ENCODE results near the gene ARHGAP6.
"Not testable (repeated sequence)": the region's sequence is repeated elsewhere in the genome, so short reads cannot be mapped to it uniquely, and the experiment has no call there.

Gene ARHGAP6

DNA sequence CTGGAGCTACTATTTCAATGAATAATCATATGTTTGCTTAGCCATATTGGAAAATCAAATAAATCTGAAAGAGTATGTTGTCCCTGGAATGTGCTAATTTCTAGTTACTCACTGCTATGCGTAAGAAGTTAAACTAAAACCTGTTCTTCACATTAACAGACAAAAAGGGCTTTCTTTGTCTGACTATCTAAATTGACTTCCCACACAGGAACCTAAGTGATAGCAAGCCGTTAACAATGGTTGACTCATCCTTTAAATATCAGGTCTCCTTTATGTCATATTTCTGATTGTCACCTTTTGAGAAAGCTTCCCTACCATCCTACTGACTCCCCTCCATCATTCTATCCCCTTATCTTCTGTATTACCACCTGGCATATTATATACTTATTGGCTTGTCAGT, 291.1 kb downstream of the ARHGAP6 start:
- Histone ChIP-seq H3K27me3 (ENCODE audit: control insufficient read depth in 1 of 2, insufficient read depth in 2 of 2, low read length in 2 of 2) (no peaks in the 10 kb centered on the region), H3K36me3 (ENCODE audit: control insufficient read depth in 2 of 2, insufficient read depth in 2 of 2, low read length in 2 of 2) (no peaks in the 10 kb centered on the region), H3K4me1 (ENCODE audit: control insufficient read depth, insufficient read depth, low read length) (no peaks in the 10 kb centered on the region), H3K9me3 (ENCODE audit: control insufficient read depth in 2 of 2, low read length in 2 of 2) (no peaks in the 10 kb centered on the region), H3K27ac (ENCODE audit: low read length) (no peak overlapping the region), H3K4me3 (ENCODE audit: low read length in 2 of 2) (no peak overlapping the region), H3K9ac (ENCODE audit: low read length in 2 of 2) (no peak overlapping the region)

DNA sequence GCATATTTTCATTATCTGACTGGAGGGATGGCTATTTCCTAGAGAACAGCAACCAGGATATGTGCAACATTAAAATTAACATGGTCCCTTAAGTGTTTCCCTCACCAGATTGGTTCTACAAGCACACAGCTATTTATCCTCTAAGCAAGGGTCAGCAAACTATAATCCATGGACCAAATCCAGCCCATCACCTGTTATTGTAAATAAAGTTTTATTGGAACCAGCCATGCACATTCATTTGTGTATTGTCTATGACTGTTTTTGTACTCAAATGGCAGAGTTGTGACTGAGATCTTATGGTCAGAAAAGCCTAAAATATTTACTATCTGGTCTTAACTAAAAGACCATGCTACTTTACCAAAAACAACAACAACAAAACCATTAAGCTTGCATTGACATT, 294.6 kb downstream of the ARHGAP6 start:
- Histone ChIP-seq H3K9ac (ENCODE audit: low read length in 2 of 2) (no peak overlapping the region), H3K27me3 (ENCODE audit: control insufficient read depth in 1 of 2, insufficient read depth in 2 of 2, low read length in 2 of 2) (no peaks in the 10 kb centered on the region), H3K4me3 (ENCODE audit: low read length in 2 of 2) (no peak overlapping the region), H3K27ac (ENCODE audit: low read length) (no peak overlapping the region), H3K9me3 (ENCODE audit: control insufficient read depth in 2 of 2, low read length in 2 of 2) (no peaks in the 10 kb centered on the region), H3K36me3 (ENCODE audit: control insufficient read depth in 2 of 2, insufficient read depth in 2 of 2, low read length in 2 of 2) (no peaks in the 10 kb centered on the region), H3K4me1 (ENCODE audit: control insufficient read depth, insufficient read depth, low read length) (no peaks in the 10 kb centered on the region)

DNA sequence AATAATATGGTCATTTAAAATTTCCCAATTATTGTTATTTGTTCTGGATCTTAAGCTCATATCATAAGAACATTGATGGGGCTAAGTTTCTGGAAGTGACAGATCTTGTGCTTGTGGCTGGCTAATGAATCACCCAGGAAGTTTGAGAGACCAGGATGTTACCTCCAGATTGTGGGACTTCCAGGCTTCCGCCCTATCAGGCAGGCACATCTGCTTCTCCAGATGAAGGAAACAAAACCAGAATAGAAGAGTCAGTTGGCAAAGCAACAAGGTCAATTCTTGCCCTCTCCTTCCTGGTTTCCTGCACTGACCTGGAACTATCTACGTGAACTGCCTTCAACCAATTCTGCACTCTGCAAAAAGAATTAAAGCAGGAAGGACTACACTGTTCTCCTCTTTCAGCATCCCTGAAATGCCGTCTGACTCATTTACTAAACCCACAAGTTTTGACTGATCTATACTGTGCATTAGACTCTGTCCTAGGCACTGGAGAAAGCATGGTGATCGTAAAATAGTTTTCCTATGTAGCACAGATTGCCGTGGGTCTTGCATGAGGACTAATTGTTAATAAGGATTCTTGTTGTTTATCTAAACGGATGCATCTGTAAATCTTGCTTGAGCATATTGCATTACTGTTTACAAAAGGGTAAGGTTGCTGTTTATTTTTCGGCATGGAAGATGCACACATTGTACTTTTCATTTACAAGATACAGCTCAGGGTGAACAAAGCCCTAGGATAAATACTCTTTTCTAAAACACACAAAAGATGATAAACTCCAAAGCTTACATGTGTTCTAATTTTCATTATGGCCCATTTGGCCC, 297.9 kb downstream of the ARHGAP6 start:
- Histone ChIP-seq H3K9ac (ENCODE audit: low read length in 2 of 2) (no peak overlapping the region), H3K27me3 (ENCODE audit: control insufficient read depth in 1 of 2, insufficient read depth in 2 of 2, low read length in 2 of 2) (no peaks in the 10 kb centered on the region), H3K9me3 (ENCODE audit: control insufficient read depth in 2 of 2, low read length in 2 of 2) (peaks cover 0 to 3% of the 10 kb centered on the region in 2 donors), H3K4me1 (ENCODE audit: control insufficient read depth, insufficient read depth, low read length) (no peaks in the 10 kb centered on the region), H3K4me3 (ENCODE audit: low read length in 2 of 2) (no peak overlapping the region), H3K36me3 (ENCODE audit: control insufficient read depth in 2 of 2, insufficient read depth in 2 of 2, low read length in 2 of 2) (no peaks in the 10 kb centered on the region), H3K27ac (ENCODE audit: low read length) (no peak overlapping the region)

DNA sequence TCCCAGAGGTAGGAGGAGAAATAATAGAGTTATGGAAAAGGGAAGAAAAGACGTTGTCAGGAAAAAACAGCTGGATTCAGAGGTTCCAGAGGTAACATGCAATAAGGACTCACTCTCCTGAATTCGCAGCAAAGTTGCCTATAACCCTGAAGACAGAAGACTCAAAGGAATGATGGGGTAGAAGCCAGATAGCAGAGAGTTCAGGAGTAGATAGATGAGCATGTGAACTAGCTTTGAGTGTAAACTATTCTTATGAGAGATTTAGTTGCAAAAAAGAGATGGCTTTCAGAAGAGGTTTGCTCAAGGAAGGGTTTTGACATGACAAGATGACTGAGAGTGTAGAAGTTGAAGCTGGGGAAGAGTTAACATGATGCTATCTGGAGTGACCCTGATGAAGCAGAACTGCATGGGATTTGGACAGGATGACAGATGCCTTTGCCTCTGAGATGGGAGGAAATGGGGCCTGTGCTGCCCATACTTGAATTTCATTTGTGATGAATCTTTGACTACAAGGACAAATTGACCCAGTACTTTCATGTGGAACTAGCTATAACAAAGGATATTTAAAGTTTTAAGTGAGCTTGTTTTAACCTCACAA, 298.6 kb downstream of the ARHGAP6 start:
- no peak overlapping the region for H3K9ac ChIP-seq (ENCODE audit: low read length in 2 of 2)
- no peaks in the 10 kb centered on the region for H3K4me1 ChIP-seq (ENCODE audit: control insufficient read depth, insufficient read depth, low read length)
- H3K4me3 ChIP-seq (ENCODE audit: low read length in 2 of 2): no peak overlapping the region
- H3K27ac ChIP-seq (ENCODE audit: low read length): no peak overlapping the region
- no peaks in the 10 kb centered on the region for H3K27me3 ChIP-seq (ENCODE audit: control insufficient read depth in 1 of 2, insufficient read depth in 2 of 2, low read length in 2 of 2)
- peaks cover 0 to 3% of the 10 kb centered on the region in 2 donors for H3K9me3 ChIP-seq (ENCODE audit: control insufficient read depth in 2 of 2, low read length in 2 of 2)
- H3K36me3 ChIP-seq (ENCODE audit: control insufficient read depth in 2 of 2, insufficient read depth in 2 of 2, low read length in 2 of 2): no peaks in the 10 kb centered on the region

DNA sequence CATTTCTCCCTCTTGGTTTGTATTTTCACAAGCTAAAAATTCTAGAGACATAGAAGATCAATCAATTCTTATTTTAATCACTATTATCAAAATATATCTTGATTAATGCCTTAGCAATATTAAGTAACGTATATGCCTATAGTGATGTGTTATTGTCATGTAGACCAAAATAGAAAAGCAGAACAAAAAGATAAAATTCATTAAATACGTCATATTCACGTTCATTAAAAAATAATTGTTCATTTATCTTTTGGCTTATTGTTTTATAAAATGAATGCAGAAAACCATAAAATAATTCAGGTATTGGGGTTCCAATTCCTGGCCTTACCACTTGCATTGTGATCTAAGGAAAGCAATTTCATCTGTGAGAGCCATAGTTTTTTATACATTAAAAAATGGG, 300.3 kb downstream of the ARHGAP6 start:
- H3K9ac ChIP-seq (ENCODE audit: low read length in 2 of 2): no peak overlapping the region
- H3K9me3 ChIP-seq (ENCODE audit: control insufficient read depth in 2 of 2, low read length in 2 of 2): peaks cover 0 to 3% of the 10 kb centered on the region in 2 donors
- H3K4me3 ChIP-seq (ENCODE audit: low read length in 2 of 2): no peak overlapping the region
- H3K4me1 ChIP-seq (ENCODE audit: control insufficient read depth, insufficient read depth, low read length): no peaks in the 10 kb centered on the region
- no peaks in the 10 kb centered on the region for H3K36me3 ChIP-seq (ENCODE audit: control insufficient read depth in 2 of 2, insufficient read depth in 2 of 2, low read length in 2 of 2)
- H3K27ac ChIP-seq (ENCODE audit: low read length): no peak overlapping the region
- H3K27me3 ChIP-seq (ENCODE audit: control insufficient read depth in 1 of 2, insufficient read depth in 2 of 2, low read length in 2 of 2): no peaks in the 10 kb centered on the region

DNA sequence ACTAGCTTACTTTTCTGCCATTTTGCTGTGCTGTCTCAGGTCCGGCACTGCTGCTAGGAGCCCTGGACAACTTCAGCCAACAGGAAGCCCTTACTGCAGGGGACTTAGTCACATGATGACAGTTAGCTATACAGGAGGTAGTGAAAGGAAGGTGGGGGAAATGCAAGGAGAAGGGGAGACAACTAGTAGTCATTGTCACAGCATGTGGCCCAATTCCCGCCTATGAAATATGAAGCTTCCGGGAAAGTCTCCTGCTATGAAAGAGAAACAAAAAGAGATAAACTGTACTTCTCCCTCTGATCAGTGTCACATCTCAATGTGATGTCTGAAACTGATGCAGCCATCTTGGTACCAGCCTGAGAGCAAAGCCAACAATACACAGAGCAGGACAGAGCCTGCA, 300.9 kb downstream of the ARHGAP6 start:
- H3K27me3 ChIP-seq (ENCODE audit: control insufficient read depth in 1 of 2, insufficient read depth in 2 of 2, low read length in 2 of 2): no peaks in the 10 kb centered on the region
- H3K4me1 ChIP-seq (ENCODE audit: control insufficient read depth, insufficient read depth, low read length): no peaks in the 10 kb centered on the region
- H3K4me3 ChIP-seq (ENCODE audit: low read length in 2 of 2): no peak overlapping the region
- H3K9me3 ChIP-seq (ENCODE audit: control insufficient read depth in 2 of 2, low read length in 2 of 2): peaks cover 0 to 3% of the 10 kb centered on the region in 2 donors
- H3K9ac ChIP-seq (ENCODE audit: low read length in 2 of 2): no peak overlapping the region
- no peaks in the 10 kb centered on the region for H3K36me3 ChIP-seq (ENCODE audit: control insufficient read depth in 2 of 2, insufficient read depth in 2 of 2, low read length in 2 of 2)
- H3K27ac ChIP-seq (ENCODE audit: low read length): no peak overlapping the region

DNA sequence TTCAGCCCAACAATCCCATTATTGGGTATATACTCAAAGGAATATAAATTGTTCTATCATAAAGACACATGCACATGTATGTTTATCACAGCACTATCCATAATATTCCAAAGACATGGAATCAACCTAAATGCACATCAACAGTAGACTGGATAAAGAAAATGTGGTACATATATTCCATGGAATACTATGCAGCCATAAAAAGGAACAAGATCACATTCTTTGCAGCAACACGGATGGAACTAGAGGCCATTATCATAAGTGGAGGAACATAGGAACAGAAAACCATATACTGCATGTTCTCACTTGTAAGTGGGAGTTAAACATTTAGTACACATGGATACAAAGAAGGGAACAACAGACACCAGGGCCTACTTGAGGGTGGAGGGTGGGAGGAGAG, 301.9 kb downstream of the ARHGAP6 start:
- H3K9ac ChIP-seq (ENCODE audit: low read length in 2 of 2); H3K9me3 ChIP-seq (ENCODE audit: control insufficient read depth in 2 of 2, low read length in 2 of 2); H3K4me1 ChIP-seq (ENCODE audit: control insufficient read depth, insufficient read depth, low read length); H3K36me3 ChIP-seq (ENCODE audit: control insufficient read depth in 2 of 2, insufficient read depth in 2 of 2, low read length in 2 of 2); H3K27ac ChIP-seq (ENCODE audit: low read length); H3K4me3 ChIP-seq (ENCODE audit: low read length in 2 of 2); H3K27me3 ChIP-seq (ENCODE audit: control insufficient read depth in 1 of 2, insufficient read depth in 2 of 2, low read length in 2 of 2): not testable (repeated sequence)

DNA sequence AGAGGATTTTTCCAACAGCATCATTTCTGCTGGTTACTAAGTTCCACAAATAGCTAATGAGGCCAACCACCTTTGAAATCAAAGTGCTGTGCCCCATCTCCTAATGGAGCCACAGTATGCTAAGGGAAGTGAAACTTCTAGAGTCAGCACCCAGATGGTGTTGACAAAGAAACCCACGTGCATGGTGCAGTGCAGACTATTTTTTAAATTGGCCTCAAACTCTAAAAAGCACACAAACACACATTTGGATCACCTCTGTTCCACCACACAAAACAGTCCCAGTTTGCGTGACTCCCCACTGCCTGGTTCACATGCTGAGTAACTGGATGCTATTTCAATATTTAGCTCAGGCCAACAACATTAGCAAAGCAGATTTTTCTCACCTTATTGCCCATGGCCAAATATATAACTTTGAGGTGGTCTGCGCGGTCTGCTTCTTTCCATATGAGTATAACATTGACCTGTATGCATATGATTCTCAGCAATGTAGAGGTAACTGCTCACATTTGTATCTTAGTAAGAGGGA, 302.6 kb downstream of the ARHGAP6 start:
- no peaks in the 10 kb centered on the region for H3K36me3 ChIP-seq (ENCODE audit: control insufficient read depth in 2 of 2, insufficient read depth in 2 of 2, low read length in 2 of 2)
- peaks cover 0 to 3% of the 10 kb centered on the region in 2 donors for H3K9me3 ChIP-seq (ENCODE audit: control insufficient read depth in 2 of 2, low read length in 2 of 2)
- H3K27ac ChIP-seq (ENCODE audit: low read length): no peak overlapping the region
- H3K4me3 ChIP-seq (ENCODE audit: low read length in 2 of 2): no peak overlapping the region
- no peaks in the 10 kb centered on the region for H3K4me1 ChIP-seq (ENCODE audit: control insufficient read depth, insufficient read depth, low read length)
- H3K27me3 ChIP-seq (ENCODE audit: control insufficient read depth in 1 of 2, insufficient read depth in 2 of 2, low read length in 2 of 2): no peaks in the 10 kb centered on the region
- H3K9ac ChIP-seq (ENCODE audit: low read length in 2 of 2): no peak overlapping the region

DNA sequence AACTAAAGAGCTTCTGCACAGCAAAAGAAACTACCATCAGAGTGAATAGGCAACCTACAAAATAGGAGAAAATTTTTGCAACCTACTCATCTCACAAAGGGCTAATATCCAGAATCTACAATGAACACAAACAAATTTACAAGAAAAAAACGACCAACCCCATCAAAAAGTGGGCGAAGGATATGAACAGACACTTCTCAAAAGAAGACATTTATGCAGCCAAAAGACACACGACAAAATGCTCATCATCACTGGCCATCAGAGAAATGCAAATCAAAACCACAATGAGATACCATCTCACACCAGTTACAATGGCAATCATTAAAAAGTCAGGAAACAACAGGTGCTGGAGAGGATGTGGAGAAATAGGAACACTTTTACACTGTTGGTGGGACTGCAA, 304.1 kb downstream of the ARHGAP6 start:
- not testable (repeated sequence) for H3K27me3 ChIP-seq (ENCODE audit: control insufficient read depth in 1 of 2, insufficient read depth in 2 of 2, low read length in 2 of 2); H3K36me3 ChIP-seq (ENCODE audit: control insufficient read depth in 2 of 2, insufficient read depth in 2 of 2, low read length in 2 of 2); H3K4me1 ChIP-seq (ENCODE audit: control insufficient read depth, insufficient read depth, low read length); H3K9me3 ChIP-seq (ENCODE audit: control insufficient read depth in 2 of 2, low read length in 2 of 2); H3K9ac ChIP-seq (ENCODE audit: low read length in 2 of 2); H3K27ac ChIP-seq (ENCODE audit: low read length); H3K4me3 ChIP-seq (ENCODE audit: low read length in 2 of 2)

DNA sequence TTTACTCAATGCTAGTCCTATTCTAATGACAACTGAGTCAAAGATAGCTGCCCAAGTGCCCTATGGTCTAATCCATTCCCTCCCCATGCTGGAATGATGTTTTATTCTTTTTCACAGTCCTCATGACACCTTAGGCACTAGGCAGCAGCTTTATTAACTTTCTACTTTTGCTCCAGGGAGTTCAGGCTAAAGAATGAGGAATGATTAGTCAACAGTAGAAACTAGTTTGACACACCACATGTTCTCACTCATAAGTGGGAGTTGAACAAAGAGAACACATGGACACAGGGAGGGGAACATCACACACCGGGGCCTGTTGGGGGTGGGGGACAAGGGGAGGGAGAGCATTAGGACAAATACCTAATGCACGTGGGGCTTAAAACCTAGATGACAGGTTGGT, 309.8 kb downstream of the ARHGAP6 start:
- H3K27me3 ChIP-seq (ENCODE audit: control insufficient read depth in 1 of 2, insufficient read depth in 2 of 2, low read length in 2 of 2); H3K9me3 ChIP-seq (ENCODE audit: control insufficient read depth in 2 of 2, low read length in 2 of 2); H3K36me3 ChIP-seq (ENCODE audit: control insufficient read depth in 2 of 2, insufficient read depth in 2 of 2, low read length in 2 of 2); H3K9ac ChIP-seq (ENCODE audit: low read length in 2 of 2); H3K4me3 ChIP-seq (ENCODE audit: low read length in 2 of 2); H3K27ac ChIP-seq (ENCODE audit: low read length): not testable (repeated sequence)
- peaks cover 12% of the 10 kb centered on the region for H3K4me1 ChIP-seq (ENCODE audit: control insufficient read depth, insufficient read depth, low read length)
